HG02970 (cell line): ENCODE measurements around the gene NPB.

Experiments
- ATAC-seq: cut with Tn5 transposase; IDR thresholded peaks from one replicate; pipeline ENCODE4 v1.9.1; 2021; ENCODE audit warnings: mild to moderate bottlenecking, moderate library complexity, moderate number of reproducible peaks; ENCODE audit not compliant: unreplicated experiment, low FRiP score

Gene NPB

GRCh38 chr17:81934850-81935708 is 33.0 kb downstream of the NPB start:
- no peak for ATAC-seq

GRCh38 chr17:81935709-81936084 is 33.7 kb downstream of the NPB start:
- no peak for ATAC-seq

- no peak for ATAC-seq
Observed at GRCh38 chr17:81939218-81939617, 37.2 kb downstream of the NPB start.

- no peak for ATAC-seq
Observed at GRCh38 chr17:81939881-81940385, 37.9 kb downstream of the NPB start.

GRCh38 chr17:81940538-81941483 is 38.8 kb downstream of the NPB start:
- no peak for ATAC-seq

GRCh38 chr17:81941484-81942166 is 39.6 kb downstream of the NPB start:
- ATAC-seq: no peak

GRCh38 chr17:81942167-81942553 is 40.1 kb downstream of the NPB start:
- ATAC-seq: no peak

- no peak for ATAC-seq
Observed at GRCh38 chr17:81944858-81945257, 42.8 kb downstream of the NPB start.

GRCh38 chr17:81947189-81947588 is 45.2 kb downstream of the NPB start, which contains the start of gene MYADML2:
TSS of gene MYADML2 (minus strand) at chr17:81947233. CDS start at chr17:81941741, 5,492 bp downstream.
- no peak for ATAC-seq

GRCh38 chr17:81948635-81949378 is 46.8 kb downstream of the NPB start:
- no peak for ATAC-seq

- ATAC-seq: no peak
Observed at GRCh38 chr17:81950501-81950900, 48.5 kb downstream of the NPB start.

GRCh38 chr17:81951785-81952684 is 50.0 kb downstream of the NPB start:
- ATAC-seq: no peak
